PC-9 (cell line): Measurements from ENCODE around the gene TANK.

Experiments used
- CTCF ChIP-seq: fragments of 200-600 bp; sonication (generic); conservative IDR thresholded peaks from 2 replicates; pipeline ENCODE4 v1.6.1; 2017; ENCODE audit warnings: mixed run types, antibody characterized with exemption, mild to moderate bottlenecking, moderate library complexity
- EZH2 ChIP-seq: fragments of 200-600 bp; sonication (generic); IDR thresholded peaks from 2 replicates; pipeline ENCODE4 v1.8.0; 2017; ENCODE audit warnings: antibody characterized with exemption, low read depth

GRCh38 chr2:161123531-161124030 is 36.6 kb upstream of the TANK start:
- TF ChIP-seq CTCF, result no peak
- no peak for TF ChIP-seq EZH2
